A549 (cell line): ENCODE measurements around the gene SLC5A5. TPM values are rescaled to one million over a fixed set of nuclear protein-coding genes. Genes with fewer than 3 reads are reported as not detected.
A peak's percentile ranks its signal among the peaks of the same experiment; 100 is the strongest.

Experiments used
- ATAC-seq, 2 experiments: fragments of 200-7000 bp in 1 of 2; fragments of >200 bp in 1 of 2; cut with Nextera tagmentation in 1 of 2; cut with Tn5 transposase in 1 of 2; 3 replicates each; pipeline versions ENCODE4 v1.8.0 to v1.9.1; 2018 to 2020; ENCODE audit warnings: mild to moderate bottlenecking in 1 of 2, moderate library complexity in 1 of 2
- CTCF ChIA-PET: fragments of 300-600 bp; sonication (Branson Sonifier 250); formaldehyde crosslinking; extraction: SDS; loops from one replicate; lab custom pipeline; 2021; ENCODE audit warnings: antibody characterized with exemption, inconsistent platforms; lab: Yijun Ruan, JAX
- POLR2A ChIA-PET: fragments of 350-600 bp; formaldehyde crosslinking; extraction: SDS; loops from one replicate; lab custom pipeline; 2021; ENCODE audit warnings: antibody characterized with exemption, inconsistent platforms; lab: Yijun Ruan, JAX
- DNase-seq, 2 experiments: peaks; one replicate each; pipeline versions ENCODE4 v3.0.0 to v3.0.0-alpha.2; 2011 to 2016; ENCODE audit warnings: low read depth in 1 of 2, low spot score in 1 of 2
- FAIRE-seq: peaks from 2 replicates; lab custom pipeline; 2011; peaks lifted over from hg19 to GRCh38; lab: Jason Lieb, UNC
- H3K27ac ChIP-seq, 2 experiments: fragments of >200 bp; sonication (Bioruptor Twin); formaldehyde crosslinking; 3 replicates each; pipeline ENCODE4 v1.5.1; 2016 to 2017
- H3K4me1 ChIP-seq: fragments of >200 bp; sonication (Bioruptor Twin); formaldehyde crosslinking; 3 replicates; pipeline ENCODE4 v1.6.1; 2016
- H3K4me2 ChIP-seq: fragments of >200 bp; sonication (Bioruptor Twin); formaldehyde crosslinking; 3 replicates; pipeline ENCODE4 v1.6.1; 2016
- H3K4me3 ChIP-seq: fragments of >200 bp; sonication (Bioruptor Twin); formaldehyde crosslinking; 3 replicates; pipeline ENCODE4 v1.5.1; 2016
- H3K9me3 ChIP-seq: fragments of >200 bp; sonication (Bioruptor Twin); formaldehyde crosslinking; 3 replicates; pipeline ENCODE4 v1.6.1; 2016
- ATOH8 ChIP-seq: fragments of 250-450 bp; sonication (Bioruptor Pico); IDR thresholded peaks from 2 replicates; pipeline ENCODE4 v1.5.0; 2020; ENCODE audit warnings: low read depth, mild to moderate bottlenecking, moderate library complexity
- CBX8 ChIP-seq: fragments of 200-600 bp; sonication (generic); IDR thresholded peaks from 2 replicates; pipeline ENCODE4 v1.6.1; 2016
- CHD2 ChIP-seq: fragments of 150-350 bp; IDR thresholded peaks from 2 replicates; pipeline ENCODE4 v1.6.1; 2014; ENCODE audit warnings: low read length; ENCODE audit not compliant: partially characterized antibody
- E2F6 ChIP-seq: IDR thresholded peaks from 2 replicates; pipeline ENCODE4 v1.6.1; 2012; ENCODE audit warnings: low read depth, borderline replicate concordance
- ELK1 ChIP-seq: fragments of 150-350 bp; IDR thresholded peaks from 2 replicates; pipeline ENCODE4 v1.6.1; 2014; ENCODE audit warnings: low read depth, mild to moderate bottlenecking, low read length
- FOSB ChIP-seq: fragments of 250-450 bp; sonication (Bioruptor Pico); IDR thresholded peaks from 2 replicates; pipeline ENCODE4 v1.5.0; 2020; ENCODE audit warnings: mild to moderate bottlenecking, moderate library complexity
- HDAC2 ChIP-seq: fragments of 200-600 bp; sonication (generic); IDR thresholded peaks from 2 replicates; pipeline ENCODE4 v1.6.1; 2016
- HMGXB4 ChIP-seq: fragments of 250-450 bp; sonication (Bioruptor Pico); IDR thresholded peaks from 2 replicates; pipeline ENCODE4 v1.5.0; 2021; ENCODE audit warnings: mild to moderate bottlenecking, moderate library complexity, borderline replicate concordance
- HOXB5 ChIP-seq: fragments of 250-450 bp; sonication (Bioruptor Pico); IDR thresholded peaks from 2 replicates; pipeline ENCODE4 v1.5.0; 2020; ENCODE audit warnings: mild to moderate bottlenecking, moderate library complexity
- JUN ChIP-seq, 2 experiments: fragments of >200 bp; sonication (Bioruptor Twin); formaldehyde crosslinking; IDR thresholded peaks; 2 replicates in 1 of 2; 3 replicates in 1 of 2; pipeline ENCODE4 v1.6.1; 2016 to 2017
- JUNB ChIP-seq: fragments of >200 bp; sonication (Bioruptor Twin); formaldehyde crosslinking; IDR thresholded peaks from 2 replicates; pipeline ENCODE4 v1.6.1; 2016
- MAX ChIP-seq: IDR thresholded peaks from 2 replicates; pipeline ENCODE4 v1.6.1; 2012
- MYC ChIP-seq: IDR thresholded peaks from 2 replicates; pipeline ENCODE4 v1.6.1; 2012; ENCODE audit warnings: mild to moderate bottlenecking, inconsistent platforms, low read length, improper control_type of control experiment, borderline replicate concordance
- NPAS2 ChIP-seq: fragments of 250-450 bp; sonication (Bioruptor Pico); IDR thresholded peaks from 2 replicates; pipeline ENCODE4 v1.8.0; 2022; ENCODE audit warnings: mild to moderate bottlenecking, moderate library complexity, borderline replicate concordance
- PHF8 ChIP-seq: fragments of 200-600 bp; sonication (generic); IDR thresholded peaks from 2 replicates; pipeline ENCODE4 v1.6.1; 2016; ENCODE audit warnings: low read depth, mild to moderate bottlenecking, antibody characterized with exemption, moderate library complexity, borderline replicate concordance
- POLR2AphosphoS2 ChIP-seq: conservative IDR thresholded peaks from 2 replicates; pipeline ENCODE4 v1.6.1; 2012; ENCODE audit warnings: low read length, improper control_type of control experiment, inconsistent platforms
- RARB ChIP-seq: fragments of 250-450 bp; sonication (Bioruptor Pico); IDR thresholded peaks from 2 replicates; pipeline ENCODE4 v1.8.0; 2021; ENCODE audit warnings: mild to moderate bottlenecking, moderate library complexity
- REST ChIP-seq: fragments of 200-600 bp; sonication (generic); IDR thresholded peaks from 2 replicates; pipeline ENCODE4 v1.6.1; 2016; ENCODE audit warnings: antibody characterized with exemption, mild to moderate bottlenecking, moderate library complexity
- RFX5 ChIP-seq: fragments of 450-650 bp; IDR thresholded peaks from 2 replicates; pipeline ENCODE4 v1.7.1; 2014; ENCODE audit warnings: antibody characterized with exemption, mild to moderate bottlenecking, moderate library complexity
- SMC3 ChIP-seq: fragments of >200 bp; sonication (Bioruptor Twin); formaldehyde crosslinking; IDR thresholded peaks from 3 replicates; pipeline ENCODE4 v1.6.1; 2018; ENCODE audit warnings: inconsistent platforms
- USF2 ChIP-seq: fragments of 450-650 bp; IDR thresholded peaks from 2 replicates; pipeline ENCODE4 v1.6.1; 2014; ENCODE audit warnings: antibody characterized with exemption
- ZNF302 ChIP-seq: fragments of 250-450 bp; sonication (Bioruptor Pico); IDR thresholded peaks from 2 replicates; pipeline ENCODE4 v1.9.0; 2021; ENCODE audit warnings: inconsistent platforms, mild to moderate bottlenecking, moderate library complexity
- ZSCAN20 ChIP-seq: fragments of 250-450 bp; sonication (Bioruptor Pico); IDR thresholded peaks from 2 replicates; pipeline ENCODE4 v1.8.0; 2022; ENCODE audit warnings: mild to moderate bottlenecking, moderate library complexity
- WGBS: methylation state at CpG from one replicate; pipeline ENCODE4 v1.1.6; 2017; ENCODE audit errors: missing lambda C conversion rate; 5-methylcytosine and 5-hydroxymethylcytosine counted together
- polyA plus RNA-seq, 4 experiments: library from polyadenylated mRNA; depleted of rRNA in 3 of 4; stranded (reverse); fragments of >200 nt; fragmentation: RNase III in 1 of 4; extraction: RNeasy Plus Mini Kit Qiagen cat#74134 plus additional on column Dnase treatment in 1 of 4; gene quantifications; 2 replicates in 3 of 4; 3 replicates in 1 of 4; pipeline ENCODE4 v1.2.3, GENCODE V29; 2011 to 2017

The SLC5A5 gene
- polyA plus RNA-seq, 2 of the 4 experiments (the other 2 are of a cell fraction), result 0.06 to 0.25 TPM

- H3K9me3 ChIP-seq, result no peaks in the 10 kb centered on the region
- DNase-seq (no peak), ATAC-seq (no peak), FAIRE-seq (no peak)
- TF ChIP-seq SMC3 (no peak), RARB (no peak), USF2 (no peak), JUNB (no peak), CHD2 (no peak), FOSB (CRISPR knock-in tag) (no peak), HDAC2 (no peak), MAX (no peak), HMGXB4 (CRISPR knock-in tag) (no peak)
- 87% methylated on average over 5 of the region's 31 CpGs for WGBS
- H3K4me1 ChIP-seq, result peaks cover 45% of the 10 kb centered on the region
- H3K4me3 ChIP-seq, result 0 out of 3 replicates have a peak overlapping the region, but pooled peaks have one; percentile 9
- ChIA-PET CTCF (interaction anchor here (0.8 to 10.9 kb wide), 4 partner anchors 68 to 134 kb away, joined by 3 to 295 read pairs (median 28); partner anchors contain the start of gene CCDC124), POLR2A (no interaction called here)
- H3K27ac ChIP-seq, result peak overlapping the region in 1 of 2 experiments; percentile 100; a peak in 3 of 6 replicates
- H3K4me2 ChIP-seq, result peak overlapping the region; percentile 74
Observed at GRCh38 chr19:17862711-17863519, 8.8 kb upstream of the SLC5A5 start.

GRCh38 chr19:17863520-17864182, 8.1 kb upstream of the SLC5A5 start:
- ATAC-seq, result no peak
- Histone ChIP-seq H3K4me1 (peaks cover 45% of the 10 kb centered on the region), H3K4me2 (no peak overlapping the region; the same call in 2 of the 3 replicates), H3K4me3 (no peak overlapping the region), H3K9me3 (no peaks in the 10 kb centered on the region), H3K27ac (peak overlapping the region in 1 of 2 experiments; percentile 100; a peak in 3 of 6 replicates)
- WGBS, result 85% methylated on average over 2 of the region's 8 CpGs
- FAIRE-seq, result no peak
- no peak for DNase-seq
- ChIA-PET CTCF (interaction anchor here (0.8 to 10.9 kb wide), 3 partner anchors 71 to 134 kb away, joined by 3 to 295 read pairs (median 13); partner anchors contain the start of gene CCDC124), POLR2A (interaction anchor here (1.4 kb wide), 1 partner anchor 69 kb away, joined by 8 read pairs; the partner anchor contains the start of gene CCDC124)
- TF ChIP-seq E2F6, result no peak
- TF ChIP-seq MYC, result no peak
- TF ChIP-seq NPAS2 (CRISPR knock-in tag), result no peak
- no peak for TF ChIP-seq SMC3
- no peak for TF ChIP-seq RFX5
- TF ChIP-seq JUN (IDR thresholded peaks at IDR 0.05), result no peak
- no peak; the same call in 1 of the 2 replicates for TF ChIP-seq POLR2AphosphoS2
- no peak for TF ChIP-seq PHF8
- no peak for TF ChIP-seq REST
- TF ChIP-seq FOSB (CRISPR knock-in tag), result no peak
- TF ChIP-seq HDAC2, result no peak
- TF ChIP-seq ZNF302 (CRISPR knock-in tag), result no peak
- no peak for TF ChIP-seq HOXB5
- TF ChIP-seq ATOH8, result no peak
- no peak for TF ChIP-seq USF2
- no peak for TF ChIP-seq ZSCAN20 (CRISPR knock-in tag)
- TF ChIP-seq CBX8, result no peak
- no peak for TF ChIP-seq ELK1
